ENCODE measurements around the gene MPP3.

Gene MPP3

DNA sequence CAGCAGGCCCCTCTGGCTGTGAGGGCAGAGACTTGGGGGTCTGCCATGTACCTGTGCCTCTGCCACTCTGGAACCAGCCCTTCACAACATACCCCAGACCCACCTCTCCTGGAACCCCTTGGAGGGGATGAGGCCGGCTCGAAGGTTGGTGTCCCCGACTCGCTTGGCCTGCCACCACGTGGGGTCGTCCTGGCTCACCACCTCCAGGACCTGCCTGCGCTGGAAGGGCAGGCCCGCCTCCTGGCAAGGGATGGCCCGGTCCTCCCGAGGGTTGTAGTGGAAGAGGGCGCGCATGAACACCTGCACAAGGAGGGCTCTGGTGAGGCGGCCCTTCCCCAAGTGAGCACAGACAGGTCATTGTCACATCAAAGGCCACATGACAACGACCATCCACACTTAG, 12.2 kb downstream of the MPP3 start:
- ChIA-PET CTCF (no interaction called here), POLR2A (no interaction called here)
- H3K9me3 ChIP-seq (ENCODE audit: control insufficient read depth, insufficient read depth, low read depth, low read length), result no peaks in the 10 kb centered on the region
- TF ChIP-seq ZBTB20 (tag by site-specific recombination; IDR thresholded peaks at IDR 0.05) (no peak), ZNF623 (tag by site-specific recombination; IDR thresholded peaks at IDR 0.05) (no peak), EGR2 (tag by site-specific recombination; IDR thresholded peaks at IDR 0.05; ENCODE audit: low read depth) (no peak), ZNF777 (tag by site-specific recombination; IDR thresholded peaks at IDR 0.05; ENCODE audit: borderline replicate concordance) (no peak), ZNF335 (tag by site-specific recombination; conservative IDR thresholded peaks at IDR 0.05) (no peak), GLI2 (tag by site-specific recombination; IDR thresholded peaks at IDR 0.05; ENCODE audit: borderline replicate concordance, low read depth) (no peak), ZNF571 (tag by site-specific recombination; IDR thresholded peaks at IDR 0.05) (no peak), IKZF3 (tag by site-specific recombination; IDR thresholded peaks at IDR 0.05) (no peak)
- TF ChIP-seq, protein P1, sequence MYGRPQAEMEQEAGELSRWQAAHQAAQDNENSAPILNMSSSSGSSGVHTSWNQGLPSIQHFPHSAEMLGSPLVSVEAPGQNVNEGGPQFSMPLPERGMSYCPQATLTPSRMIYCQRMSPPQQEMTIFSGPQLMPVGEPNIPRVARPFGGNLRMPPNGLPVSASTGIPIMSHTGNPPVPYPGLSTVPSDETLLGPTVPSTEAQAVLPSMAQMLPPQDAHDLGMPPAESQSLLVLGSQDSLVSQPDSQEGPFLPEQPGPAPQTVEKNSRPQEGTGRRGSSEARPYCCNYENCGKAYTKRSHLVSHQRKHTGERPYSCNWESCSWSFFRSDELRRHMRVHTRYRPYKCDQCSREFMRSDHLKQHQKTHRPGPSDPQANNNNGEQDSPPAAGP (tag by site-specific recombination; IDR thresholded peaks at IDR 0.05), result no peak
- H3K4me1 ChIP-seq (ENCODE audit: control insufficient read depth, insufficient read depth, low read length), result no peaks in the 10 kb centered on the region
- H3K27ac ChIP-seq (ENCODE audit: extremely low read depth, low read depth, low read length), result no peak overlapping the region
- H3K36me3 ChIP-seq (ENCODE audit: control insufficient read depth in 2 of 2, insufficient read depth in 1 of 2, low read length in 2 of 2), result peaks cover 12 to 78% of the 10 kb centered on the region in 2 experiments
- H3K4me3 ChIP-seq (ENCODE audit: low read depth, low read length), result no peak overlapping the region

DNA sequence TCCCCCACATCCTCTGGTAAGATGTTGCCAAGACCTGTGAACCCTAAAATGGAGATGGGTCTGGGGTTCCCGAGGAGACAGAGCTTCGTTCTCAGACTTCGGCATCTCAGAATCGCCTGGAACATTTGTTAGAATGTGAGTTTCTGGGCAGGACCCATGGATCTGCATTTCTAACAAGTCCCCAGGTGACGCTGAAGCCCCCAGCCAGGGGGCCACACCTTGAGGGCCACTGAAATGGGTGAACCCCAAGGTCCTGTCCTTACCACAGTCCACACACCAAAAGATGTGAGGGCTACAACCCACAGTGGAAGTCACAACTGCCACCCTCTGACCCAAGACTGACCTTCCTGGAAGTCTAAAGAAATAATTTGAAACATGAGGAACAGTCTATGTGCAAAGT, 14.0 kb downstream of the MPP3 start:
- CTCF ChIA-PET, result interaction anchor here (0.5 to 4.8 kb wide), 6 partner anchors 11 to 1099 kb away, joined by 3 to 21 read pairs (median 4); partner anchors contain the start of gene CD300LG
- POLR2A ChIA-PET, result interaction anchor here (0.7 to 1.5 kb wide), 4 partner anchors 10 to 27 kb away, joined by 3 to 5 read pairs (median 4); no protein-coding TSS in a partner anchor

DNA sequence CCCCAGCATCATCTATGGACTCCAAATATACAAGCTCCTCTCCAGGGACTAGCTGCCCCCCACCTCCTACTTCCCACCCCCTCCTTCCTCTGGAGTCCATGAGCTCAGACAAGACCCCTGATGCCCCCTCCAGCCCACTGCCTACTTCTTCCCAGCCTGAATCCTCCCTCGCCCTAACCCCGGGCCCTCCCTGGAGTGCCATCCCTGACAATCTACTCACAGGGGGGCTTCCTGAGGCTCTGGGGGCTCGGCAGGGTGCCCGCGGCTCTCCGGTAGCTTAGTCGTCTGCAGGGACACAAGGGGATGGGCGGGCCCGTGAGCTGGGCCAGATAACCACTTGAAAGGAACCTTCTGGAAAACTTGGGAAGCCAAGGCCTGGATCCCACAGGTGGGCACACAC, 15.1 kb downstream of the MPP3 start:
- CTCF ChIA-PET, result interaction anchor here (0.6 to 4.8 kb wide), 6 partner anchors 9 to 62 kb away, joined by 3 to 21 read pairs (median 6); partner anchors contain the start of gene CD300LG
- Histone ChIP-seq H3K36me3 (ENCODE audit: control insufficient read depth in 2 of 2, insufficient read depth in 1 of 2, low read length in 2 of 2) (peaks cover 11 to 76% of the 10 kb centered on the region in 2 experiments; a peak in 2 of 3 replicates), H3K9me3 (ENCODE audit: control insufficient read depth, insufficient read depth, low read depth, low read length) (no peaks in the 10 kb centered on the region), H3K27ac (ENCODE audit: extremely low read depth, low read depth, low read length) (no peak overlapping the region), H3K4me1 (ENCODE audit: control insufficient read depth, insufficient read depth, low read length) (no peaks in the 10 kb centered on the region), H3K4me3 (ENCODE audit: low read depth, low read length) (no peak overlapping the region)
- POLR2A ChIA-PET, result interaction anchor here (0.6 to 1.5 kb wide), 5 partner anchors 8 to 183 kb away, joined by 3 to 7 read pairs (median 4); no protein-coding TSS in a partner anchor
- TF ChIP-seq ZNF76 (tag by site-specific recombination; IDR thresholded peaks at IDR 0.05; ENCODE audit: borderline replicate concordance, low read depth), result no peak
- no peak for TF ChIP-seq ZIC2 (tag by site-specific recombination; IDR thresholded peaks at IDR 0.05)
- no peak for TF ChIP-seq REPIN1 (tag by site-specific recombination; IDR thresholded peaks at IDR 0.05; ENCODE audit: low read depth)
- no peak for TF ChIP-seq WT1 (tag by site-specific recombination; IDR thresholded peaks at IDR 0.05)
- TF ChIP-seq, protein P2, sequence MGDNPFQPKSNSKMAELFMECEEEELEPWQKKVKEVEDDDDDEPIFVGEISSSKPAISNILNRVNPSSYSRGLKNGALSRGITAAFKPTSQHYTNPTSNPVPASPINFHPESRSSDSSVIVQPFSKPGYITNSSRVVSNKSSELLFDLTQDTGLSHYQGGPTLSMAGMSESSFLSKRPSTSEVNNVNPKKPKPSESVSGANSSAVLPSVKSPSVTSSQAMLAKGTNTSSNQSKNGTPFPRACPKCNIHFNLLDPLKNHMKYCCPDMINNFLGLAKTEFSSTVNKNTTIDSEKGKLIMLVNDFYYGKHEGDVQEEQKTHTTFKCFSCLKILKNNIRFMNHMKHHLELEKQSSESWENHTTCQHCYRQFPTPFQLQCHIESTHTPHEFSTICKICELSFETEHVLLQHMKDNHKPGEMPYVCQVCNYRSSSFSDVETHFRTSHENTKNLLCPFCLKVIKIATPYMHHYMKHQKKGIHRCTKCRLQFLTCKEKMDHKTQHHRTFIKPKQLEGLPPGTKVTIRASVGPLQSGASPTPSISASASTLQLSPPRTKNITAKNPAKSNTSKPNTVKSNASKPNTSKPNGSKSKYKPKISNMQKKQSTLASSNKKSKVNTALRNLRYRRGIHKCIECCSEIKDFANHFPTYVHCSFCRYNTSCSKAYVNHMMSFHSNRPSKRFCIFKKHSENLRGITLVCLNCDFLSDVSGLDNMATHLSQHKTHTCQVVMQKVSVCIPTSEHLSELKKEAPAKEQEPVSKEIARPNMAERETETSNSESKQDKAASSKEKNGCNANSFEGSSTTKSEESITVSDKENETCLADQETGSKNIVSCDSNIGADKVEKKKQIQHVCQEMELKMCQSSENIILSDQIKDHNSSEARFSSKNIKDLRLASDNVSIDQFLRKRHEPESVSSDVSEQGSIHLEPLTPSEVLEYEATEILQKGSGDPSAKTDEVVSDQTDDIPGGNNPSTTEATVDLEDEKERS (tag by site-specific recombination; IDR thresholded peaks at IDR 0.05), result no peak
- no peak for TF ChIP-seq OVOL3 (tag by site-specific recombination; IDR thresholded peaks at IDR 0.05)
- no peak for TF ChIP-seq ZNF202 (tag by site-specific recombination; IDR thresholded peaks at IDR 0.05; ENCODE audit: borderline replicate concordance)
- no peak for TF ChIP-seq KLF16 (tag by site-specific recombination; IDR thresholded peaks at IDR 0.05)
- no peak for TF ChIP-seq ZNF138 (tag by site-specific recombination; IDR thresholded peaks at IDR 0.05; ENCODE audit: borderline replicate concordance)

More for the DNA sequence above, 14.0 kb downstream of the MPP3 start:
- no peak overlapping the region for H3K4me3 ChIP-seq (ENCODE audit: low read depth, low read length)
- H3K9me3 ChIP-seq (ENCODE audit: control insufficient read depth, insufficient read depth, low read depth, low read length), result no peaks in the 10 kb centered on the region
- H3K4me1 ChIP-seq (ENCODE audit: control insufficient read depth, insufficient read depth, low read length), result no peaks in the 10 kb centered on the region
- no peak overlapping the region for H3K27ac ChIP-seq (ENCODE audit: extremely low read depth, low read depth, low read length)
- TF ChIP-seq MYNN (tag by site-specific recombination; IDR thresholded peaks at IDR 0.05; ENCODE audit: borderline replicate concordance) (no peak), ZNF223 (tag by site-specific recombination; IDR thresholded peaks at IDR 0.05) (no peak), ZBTB1 (tag by site-specific recombination; IDR thresholded peaks at IDR 0.05) (no peak), YY2 (tag by site-specific recombination; IDR thresholded peaks at IDR 0.05) (no peak), ZNF514 (tag by site-specific recombination; IDR thresholded peaks at IDR 0.05) (no peak), SCRT1 (tag by site-specific recombination; IDR thresholded peaks at IDR 0.05; ENCODE audit: borderline replicate concordance) (no peak)
- TF ChIP-seq, protein P3, sequence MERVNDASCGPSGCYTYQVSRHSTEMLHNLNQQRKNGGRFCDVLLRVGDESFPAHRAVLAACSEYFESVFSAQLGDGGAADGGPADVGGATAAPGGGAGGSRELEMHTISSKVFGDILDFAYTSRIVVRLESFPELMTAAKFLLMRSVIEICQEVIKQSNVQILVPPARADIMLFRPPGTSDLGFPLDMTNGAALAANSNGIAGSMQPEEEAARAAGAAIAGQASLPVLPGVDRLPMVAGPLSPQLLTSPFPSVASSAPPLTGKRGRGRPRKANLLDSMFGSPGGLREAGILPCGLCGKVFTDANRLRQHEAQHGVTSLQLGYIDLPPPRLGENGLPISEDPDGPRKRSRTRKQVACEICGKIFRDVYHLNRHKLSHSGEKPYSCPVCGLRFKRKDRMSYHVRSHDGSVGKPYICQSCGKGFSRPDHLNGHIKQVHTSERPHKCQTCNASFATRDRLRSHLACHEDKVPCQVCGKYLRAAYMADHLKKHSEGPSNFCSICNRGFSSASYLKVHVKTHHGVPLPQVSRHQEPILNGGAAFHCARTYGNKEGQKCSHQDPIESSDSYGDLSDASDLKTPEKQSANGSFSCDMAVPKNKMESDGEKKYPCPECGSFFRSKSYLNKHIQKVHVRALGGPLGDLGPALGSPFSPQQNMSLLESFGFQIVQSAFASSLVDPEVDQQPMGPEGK (tag by site-specific recombination; IDR thresholded peaks at IDR 0.05), result no peak
- TF ChIP-seq, protein P4, sequence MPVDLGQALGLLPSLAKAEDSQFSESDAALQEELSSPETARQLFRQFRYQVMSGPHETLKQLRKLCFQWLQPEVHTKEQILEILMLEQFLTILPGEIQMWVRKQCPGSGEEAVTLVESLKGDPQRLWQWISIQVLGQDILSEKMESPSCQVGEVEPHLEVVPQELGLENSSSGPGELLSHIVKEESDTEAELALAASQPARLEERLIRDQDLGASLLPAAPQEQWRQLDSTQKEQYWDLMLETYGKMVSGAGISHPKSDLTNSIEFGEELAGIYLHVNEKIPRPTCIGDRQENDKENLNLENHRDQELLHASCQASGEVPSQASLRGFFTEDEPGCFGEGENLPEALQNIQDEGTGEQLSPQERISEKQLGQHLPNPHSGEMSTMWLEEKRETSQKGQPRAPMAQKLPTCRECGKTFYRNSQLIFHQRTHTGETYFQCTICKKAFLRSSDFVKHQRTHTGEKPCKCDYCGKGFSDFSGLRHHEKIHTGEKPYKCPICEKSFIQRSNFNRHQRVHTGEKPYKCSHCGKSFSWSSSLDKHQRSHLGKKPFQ (tag by site-specific recombination; IDR thresholded peaks at IDR 0.05), result no peak
- H3K36me3 ChIP-seq (ENCODE audit: control insufficient read depth in 2 of 2, insufficient read depth in 1 of 2, low read length in 2 of 2), result peaks cover 11 to 76% of the 10 kb centered on the region in 2 experiments; a peak in 2 of 3 replicates
